ENCODE measurements around the gene RLN3. TPM values are rescaled to one million over a fixed set of nuclear protein-coding genes. Genes with fewer than 3 reads are reported as not detected.

RLN3 gene
- total RNA-seq, 1 experiment from 2014 or later = not detected

GRCh38 chr19:14054099-14054498, 26.2 kb downstream of the RLN3 start:
- no peak for DNase-seq (ENCODE audit: low read depth)

GRCh38 chr19:14054721-14055120, 26.8 kb downstream of the RLN3 start:
- no peak for DNase-seq (ENCODE audit: low read depth)

GRCh38 chr19:14055396-14055795, 27.4 kb downstream of the RLN3 start:
- DNase-seq (ENCODE audit: low read depth) = no peak

GRCh38 chr19:14056069-14056666, 28.2 kb downstream of the RLN3 start:
- DNase-seq (ENCODE audit: low read depth) = no peak

GRCh38 chr19:14056741-14057356, 28.9 kb downstream of the RLN3 start:
- no peak for DNase-seq (ENCODE audit: low read depth)

- no peak for DNase-seq (ENCODE audit: low read depth)
Observed at GRCh38 chr19:14058182-14059092, 30.5 kb downstream of the RLN3 start.

GRCh38 chr19:14059093-14059480, 31.1 kb downstream of the RLN3 start:
- no peak for DNase-seq (ENCODE audit: low read depth)

- no peak for DNase-seq (ENCODE audit: low read depth)
Observed at GRCh38 chr19:14059652-14060155, 31.8 kb downstream of the RLN3 start.

- DNase-seq (ENCODE audit: low read depth) = no peak
Observed at GRCh38 chr19:14061081-14061749, 33.3 kb downstream of the RLN3 start.

GRCh38 chr19:14061751-14062557, 34.0 kb downstream of the RLN3 start, which contains the start of gene PALM3:
TSS of gene PALM3 (minus strand) at chr19:14062076. CDS start at chr19:14061980, 96 bp downstream.
- no peak for DNase-seq (ENCODE audit: low read depth)

- DNase-seq (ENCODE audit: low read depth) = no peak
Observed at GRCh38 chr19:14062558-14062855, 34.6 kb downstream of the RLN3 start.

- no peak for DNase-seq (ENCODE audit: low read depth)
Observed at GRCh38 chr19:14063105-14063504, 35.2 kb downstream of the RLN3 start.

GRCh38 chr19:14066134-14066533, 38.2 kb downstream of the RLN3 start:
- no peak for DNase-seq (ENCODE audit: low read depth)

GRCh38 chr19:14070268-14071050, 42.5 kb downstream of the RLN3 start:
- no peak for DNase-seq (ENCODE audit: low read depth)

- no peak for DNase-seq (ENCODE audit: low read depth)
Observed at GRCh38 chr19:14072535-14073260, 44.8 kb downstream of the RLN3 start, which contains the start of gene MISP3. TSS of gene MISP3 (plus strand) at chr19:14072786. CDS start at chr19:14073310, 524 bp downstream.

- DNase-seq (ENCODE audit: low read depth) = peak; percentile 65
Observed at GRCh38 chr19:14073261-14073924, 45.4 kb downstream of the RLN3 start.

GRCh38 chr19:14073925-14074838, 46.2 kb downstream of the RLN3 start:
- DNase-seq (ENCODE audit: low read depth) = no peak

- no peak for DNase-seq (ENCODE audit: low read depth)
Observed at GRCh38 chr19:14078411-14078810, 50.5 kb downstream of the RLN3 start.
